HG02571 (cell line): ENCODE measurements around the gene ADK.

ENCODE experiments used
- ATAC-seq: cut with Tn5 transposase; IDR thresholded peaks from one replicate; pipeline ENCODE4 v1.9.1; 2021; ENCODE audit warnings: mild to moderate bottlenecking, moderate library complexity; ENCODE audit not compliant: unreplicated experiment

Gene ADK

DNA sequence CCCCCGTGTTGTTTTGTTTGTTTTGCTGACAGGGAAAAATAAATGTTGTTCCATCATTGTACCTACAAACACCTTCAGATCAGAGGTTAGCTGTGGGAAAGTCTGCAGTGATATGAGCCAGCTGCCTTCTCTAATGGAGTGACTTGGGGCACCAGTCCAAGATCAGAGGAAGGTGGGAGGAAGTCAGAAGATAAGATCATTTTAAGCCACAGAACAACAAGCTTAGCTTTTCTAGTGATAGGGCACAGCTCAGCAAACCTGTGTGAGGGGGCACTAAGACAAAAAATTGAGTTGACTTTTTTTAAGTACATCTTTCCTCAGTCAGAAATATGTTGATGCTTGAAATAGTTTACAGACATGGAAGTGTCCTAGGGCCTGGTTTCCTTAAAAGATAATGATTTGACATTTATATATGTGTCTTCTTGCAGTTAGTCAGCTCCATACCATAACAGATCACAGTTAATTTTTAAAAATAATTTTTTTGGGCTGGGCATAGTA, 435.1 kb downstream of the ADK start:
- no peak for ATAC-seq

DNA sequence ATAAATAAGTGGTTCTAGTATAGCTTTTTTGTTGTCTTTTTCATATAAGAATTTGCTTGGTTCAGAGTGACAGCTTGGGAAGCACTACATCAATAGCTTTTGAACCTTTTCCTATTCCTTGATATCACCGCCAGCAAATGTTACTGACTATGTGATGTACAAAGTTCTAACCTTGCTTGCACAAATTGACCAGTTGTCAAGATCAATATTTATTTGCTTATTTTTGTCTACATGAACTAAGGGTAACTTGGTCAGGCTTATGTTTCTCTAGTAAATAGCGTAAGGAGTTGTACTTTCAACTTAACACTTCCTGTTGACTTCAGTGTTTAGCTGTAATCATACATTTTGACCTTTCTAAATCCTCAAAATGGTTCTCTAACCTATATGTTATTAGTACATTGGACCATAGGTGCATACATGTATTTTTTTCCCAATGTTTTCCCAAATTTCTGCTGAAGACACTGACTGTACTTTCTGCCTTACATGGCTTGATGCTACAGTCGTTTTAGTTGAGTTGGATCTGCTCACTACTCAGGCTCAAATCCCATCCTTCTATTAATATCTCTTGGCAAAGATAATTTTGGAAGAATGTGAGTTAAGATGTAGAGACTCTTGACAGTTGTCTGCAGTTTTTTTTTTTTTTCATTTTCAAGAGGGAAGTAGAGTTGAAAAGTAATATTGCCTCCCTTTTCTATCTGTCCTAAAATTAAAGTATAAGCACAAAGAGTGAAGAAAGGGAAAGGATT, 436.3 kb downstream of the ADK start:
- ATAC-seq: no peak

DNA sequence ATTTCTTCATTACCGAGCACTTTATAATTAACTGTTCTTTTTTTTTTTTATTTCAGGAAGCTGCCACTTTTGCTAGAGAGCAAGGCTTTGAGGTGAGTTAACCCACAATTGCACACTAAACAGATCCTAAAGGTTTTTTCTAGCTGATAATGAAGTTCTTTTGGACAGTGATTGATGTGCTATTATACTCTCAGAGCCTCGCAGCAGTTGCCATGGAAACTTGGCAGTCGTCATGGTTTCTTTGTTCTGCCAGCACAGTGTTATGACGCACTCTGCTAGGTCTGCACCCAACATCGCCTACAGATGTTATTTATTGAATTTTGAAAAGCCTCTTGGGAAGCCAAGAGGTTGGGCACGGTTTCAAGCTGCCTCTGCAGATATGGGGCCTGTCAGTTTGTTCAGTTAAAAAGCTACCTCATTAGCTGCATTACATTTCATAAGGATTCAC, 438.2 kb downstream of the ADK start:
- no peak for ATAC-seq

DNA sequence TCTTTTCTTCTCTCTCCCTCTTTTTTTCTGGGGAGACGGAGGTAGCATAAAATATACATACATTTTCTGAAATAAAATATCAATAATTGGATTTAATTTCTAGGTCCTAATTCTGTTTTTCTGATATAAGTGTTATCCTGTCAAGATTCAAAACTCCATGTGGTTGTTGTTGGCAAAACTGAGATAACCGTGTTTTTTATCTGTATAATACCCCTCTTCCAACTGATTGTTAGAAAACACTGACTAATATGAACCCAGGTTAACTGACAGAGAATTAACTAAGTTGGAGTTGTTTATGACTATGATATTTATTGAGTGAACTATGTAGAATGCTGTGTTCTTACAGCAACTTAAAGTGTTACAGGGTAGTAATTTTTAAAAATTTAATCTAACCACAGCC, 438.8 kb downstream of the ADK start:
- ATAC-seq: no peak

DNA sequence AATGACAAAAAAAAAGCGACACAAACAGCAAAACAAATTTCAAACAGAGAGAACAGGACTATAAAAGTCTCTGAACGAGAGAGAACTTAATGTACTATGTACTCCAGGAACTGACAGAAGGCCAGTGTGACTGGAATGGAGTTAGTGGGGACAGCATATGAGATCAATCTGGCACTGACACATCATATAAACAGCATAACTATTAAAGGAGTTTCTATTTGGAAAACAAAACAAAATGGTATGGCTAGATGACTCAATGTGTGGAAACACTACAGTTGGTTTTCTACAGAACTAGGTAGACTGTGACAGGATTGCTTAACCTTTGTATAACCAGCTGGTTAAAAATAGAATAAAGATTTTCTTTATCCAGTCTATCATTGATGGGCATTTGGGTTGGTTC, 442.4 kb downstream of the ADK start:
- ATAC-seq: no peak

DNA sequence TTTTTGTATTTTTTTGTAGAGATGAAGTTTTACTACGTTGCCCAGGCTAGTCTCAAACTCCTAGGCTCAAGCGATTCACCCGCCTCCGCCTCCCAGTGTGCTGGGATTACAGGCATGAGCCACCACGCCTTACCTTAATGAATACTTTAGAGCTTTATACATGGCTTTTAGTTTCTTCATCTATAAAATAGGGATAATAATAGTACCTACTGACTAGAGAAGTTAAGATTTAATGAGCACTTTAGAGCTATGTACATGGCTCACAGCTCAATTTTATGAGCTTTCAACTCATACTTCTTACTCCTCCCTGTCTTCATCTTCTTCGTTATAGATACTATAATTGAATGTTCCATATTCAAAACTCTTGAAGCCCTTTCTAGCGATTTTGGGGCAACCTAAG, 445.7 kb downstream of the ADK start:
- ATAC-seq: no peak

DNA sequence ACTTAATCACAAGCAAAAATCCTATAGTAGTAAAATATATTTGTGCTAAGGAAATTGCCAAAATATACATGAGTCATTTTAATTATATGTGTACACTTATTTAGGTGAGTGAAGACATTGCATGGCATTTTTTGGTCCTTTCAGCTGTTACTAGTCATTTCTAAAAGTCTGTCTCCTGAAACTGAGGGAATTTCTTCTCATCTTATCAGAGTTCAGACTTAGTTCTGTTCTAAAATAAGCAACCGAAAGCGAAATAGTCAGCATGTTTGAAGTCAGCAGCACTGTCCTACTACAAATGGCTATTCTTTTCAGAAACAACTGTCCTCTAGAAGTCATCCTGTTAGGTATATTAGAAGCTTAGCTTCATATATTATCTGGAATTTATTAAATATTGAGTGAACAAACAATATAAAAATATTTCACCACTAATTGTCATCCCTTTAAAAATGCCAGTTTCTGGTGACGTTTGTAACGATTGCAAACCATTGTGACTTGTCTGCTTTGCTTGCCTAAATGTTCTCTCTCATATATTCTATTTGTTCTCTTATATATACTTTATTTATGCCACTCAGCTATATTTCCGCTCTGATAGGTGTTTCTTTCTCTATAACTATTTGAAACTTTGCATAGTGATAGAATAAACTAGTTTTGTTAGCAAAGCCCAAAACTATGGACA, 448.0 kb downstream of the ADK start:
- no peak for ATAC-seq

DNA sequence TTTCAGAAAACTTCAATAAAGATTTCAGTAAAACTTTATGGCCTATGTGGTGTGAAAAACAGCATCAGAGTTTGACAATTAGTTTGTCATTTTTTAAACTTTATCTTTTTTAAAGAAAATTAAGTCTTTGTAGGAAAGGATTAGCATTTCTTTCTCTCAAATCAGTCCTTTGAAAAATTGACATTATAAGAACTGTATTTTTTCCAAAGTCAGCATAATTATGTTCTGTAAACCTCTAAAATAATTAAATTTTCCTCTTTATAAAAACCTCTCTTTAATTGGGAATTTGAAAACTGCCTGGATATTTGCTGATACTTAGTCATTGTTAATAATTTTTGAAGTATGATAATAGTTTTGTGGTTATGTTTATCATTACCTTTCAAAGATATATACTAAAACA, 448.7 kb downstream of the ADK start:
- ATAC-seq: no peak

DNA sequence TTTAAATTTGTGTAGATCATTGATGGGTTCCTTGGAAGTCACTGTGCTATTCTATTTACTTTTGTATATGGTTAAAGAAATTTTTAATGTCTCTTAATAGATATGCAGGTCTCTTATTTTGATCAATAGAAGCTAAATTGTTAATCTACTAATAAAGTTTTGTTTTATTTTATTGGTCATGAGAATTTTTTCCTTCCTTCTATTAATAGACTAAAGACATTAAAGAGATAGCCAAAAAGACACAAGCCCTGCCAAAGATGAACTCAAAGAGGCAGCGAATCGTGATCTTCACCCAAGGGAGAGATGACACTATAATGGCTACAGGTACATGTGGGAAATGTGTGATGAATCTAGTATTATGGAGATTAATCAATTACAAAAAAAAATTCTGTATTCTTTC, 449.1 kb downstream of the ADK start:
- no peak for ATAC-seq

DNA sequence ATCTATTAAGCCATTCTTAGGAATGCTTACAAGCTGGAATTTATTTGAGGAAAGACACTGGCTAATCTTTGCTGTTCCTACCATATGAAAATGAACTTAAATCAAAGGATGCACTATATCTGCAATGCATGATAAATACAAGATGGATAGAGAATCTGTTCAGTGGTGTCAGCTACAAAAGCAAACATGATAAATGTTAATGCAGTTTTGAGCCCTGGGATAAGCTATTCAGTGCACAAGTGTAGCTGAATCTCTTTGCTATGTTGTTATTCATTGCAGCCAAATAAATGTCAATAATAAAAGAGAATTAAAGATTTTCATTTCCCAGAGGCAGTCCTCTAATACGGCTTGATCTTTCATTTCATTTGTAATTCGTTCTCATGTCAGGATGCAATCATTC, 451.6 kb downstream of the ADK start:
- ATAC-seq: no peak

DNA sequence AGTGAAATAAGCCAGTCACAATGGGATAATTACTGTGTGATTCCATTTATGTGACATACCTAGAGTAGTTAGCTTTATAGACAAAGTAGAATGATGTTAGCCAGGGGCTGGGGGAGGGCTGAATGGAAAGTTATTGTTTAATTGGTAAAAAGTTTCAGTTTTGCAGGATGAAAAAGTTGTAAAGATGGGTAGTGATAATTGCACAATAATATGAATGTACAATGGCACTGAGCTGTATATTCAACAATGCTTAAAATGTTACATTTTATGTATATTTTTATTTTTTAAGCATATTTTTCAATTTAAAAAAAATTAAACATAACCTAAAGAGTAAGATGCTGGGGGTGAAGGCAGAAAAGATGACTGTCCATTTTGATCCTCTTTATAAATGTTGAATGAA, 459.3 kb downstream of the ADK start:
- no peak for ATAC-seq

DNA sequence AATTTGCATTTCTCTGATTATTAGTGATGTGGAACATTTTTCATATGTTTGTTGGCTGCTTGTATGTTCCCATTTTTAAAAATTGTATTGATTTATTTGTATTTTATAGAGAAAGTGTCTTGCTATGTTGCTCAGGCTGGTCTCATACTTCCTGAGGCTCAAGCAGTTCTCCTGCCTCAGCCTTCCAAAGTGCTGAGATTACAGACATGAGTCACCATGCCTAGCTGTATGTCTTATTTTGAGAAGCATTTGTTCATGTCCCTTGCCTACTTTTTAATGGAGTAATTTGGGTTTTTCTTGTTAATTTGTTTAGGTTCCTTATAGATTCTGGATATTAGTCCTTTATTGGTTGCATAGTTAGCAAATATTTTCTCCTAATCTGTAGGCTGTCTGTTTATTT, 461.2 kb downstream of the ADK start:
- no peak for ATAC-seq

DNA sequence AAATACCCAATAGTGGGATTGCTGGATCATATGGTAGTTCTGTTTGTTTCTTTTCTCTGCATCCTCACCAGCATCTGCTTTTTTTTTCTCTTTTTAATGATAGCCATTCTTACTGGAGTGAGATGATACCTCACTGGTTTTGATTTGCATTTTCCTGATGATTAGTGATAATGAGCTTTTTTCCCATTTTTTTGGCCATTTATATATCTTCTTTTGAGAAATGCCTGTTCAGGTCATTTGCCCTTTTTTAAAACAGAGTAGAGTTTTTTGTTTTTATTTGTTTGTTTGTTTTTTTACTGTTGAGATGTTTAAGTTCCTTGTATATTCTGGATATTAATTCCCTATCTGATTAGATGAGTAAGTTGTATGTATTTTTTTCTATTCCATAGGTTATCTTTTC, 469.6 kb downstream of the ADK start:
- ATAC-seq: no peak

DNA sequence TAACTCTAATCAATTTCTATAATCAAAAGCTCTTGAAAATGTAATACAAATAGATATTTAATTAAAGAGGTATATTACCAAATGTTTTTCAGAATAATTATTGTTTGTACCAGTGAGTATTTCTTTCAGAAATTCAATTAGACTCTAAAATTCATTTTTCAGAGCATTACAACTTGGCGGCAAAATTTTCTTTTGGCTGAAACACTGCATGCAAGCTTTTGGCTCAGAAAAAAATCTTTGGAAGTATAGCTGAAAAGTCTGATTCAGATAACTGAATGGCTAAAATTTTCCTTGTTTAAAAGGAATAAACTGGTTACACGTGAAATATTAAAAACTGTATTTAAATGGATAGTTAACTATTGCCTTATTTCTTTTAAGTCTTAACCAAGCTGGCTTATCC, 472.8 kb downstream of the ADK start:
- ATAC-seq: no peak

DNA sequence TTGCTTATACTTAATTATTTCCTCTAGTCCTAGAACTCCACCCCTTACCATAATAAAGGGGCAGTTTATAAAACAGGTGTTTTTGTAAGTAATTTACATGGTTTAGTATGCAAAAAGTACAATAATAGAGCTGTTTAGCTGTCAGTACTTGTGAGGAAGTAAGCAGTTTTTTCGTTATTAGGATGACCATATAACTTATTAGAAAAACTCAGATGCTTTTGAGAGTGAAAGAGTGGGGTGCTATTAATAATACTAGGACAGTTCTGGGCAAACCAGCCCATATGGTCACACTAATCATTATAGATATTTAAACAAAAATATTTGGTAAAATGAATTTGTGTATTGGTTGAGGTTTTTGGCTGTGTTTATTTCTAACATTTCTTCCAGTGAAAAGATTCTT, 473.5 kb downstream of the ADK start:
- ATAC-seq: no peak

DNA sequence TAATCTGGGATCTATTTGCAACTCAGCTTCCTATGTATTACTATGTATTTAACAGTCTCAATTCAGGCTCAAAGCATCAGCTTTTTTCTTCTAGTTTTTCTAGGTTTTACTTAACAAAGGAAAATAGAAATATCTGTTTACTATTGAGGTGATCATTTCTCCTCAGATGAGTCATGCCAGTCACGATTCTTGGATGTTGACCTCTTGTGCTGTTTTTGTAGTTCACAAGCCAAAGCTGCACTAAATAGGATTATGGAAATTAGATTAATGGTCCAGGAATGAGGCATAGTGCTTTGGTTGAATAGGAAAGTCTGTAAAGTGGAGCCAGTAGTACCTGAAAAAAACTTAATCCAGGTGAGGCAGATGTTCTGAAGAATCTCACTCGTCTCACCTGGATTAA, 477.1 kb downstream of the ADK start:
- ATAC-seq: no peak

DNA sequence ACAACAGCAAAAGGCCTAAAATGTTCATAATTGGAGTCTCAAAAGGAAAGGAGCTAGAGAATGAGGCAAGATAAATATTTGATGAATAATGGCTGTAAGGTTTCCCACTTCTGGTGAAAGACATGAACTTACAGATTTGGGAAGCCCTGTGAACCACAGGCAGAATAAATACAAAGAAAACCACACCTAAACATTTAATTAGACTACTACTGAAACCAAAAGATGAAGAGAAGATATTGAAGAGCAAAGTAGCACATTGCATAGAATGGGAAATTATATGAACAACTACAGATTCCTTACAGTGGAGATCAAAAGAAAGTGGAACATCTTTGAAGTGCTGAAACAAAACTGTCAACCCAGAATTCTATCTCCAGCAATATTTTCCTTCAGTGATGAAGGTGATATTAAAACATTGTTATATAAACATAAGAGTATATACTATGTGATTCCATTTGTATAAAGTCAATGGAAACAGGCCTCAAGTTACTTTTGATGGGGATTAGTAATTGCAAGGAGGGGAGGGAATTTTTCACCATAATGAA, 484.0 kb downstream of the ADK start:
- no peak for ATAC-seq

DNA sequence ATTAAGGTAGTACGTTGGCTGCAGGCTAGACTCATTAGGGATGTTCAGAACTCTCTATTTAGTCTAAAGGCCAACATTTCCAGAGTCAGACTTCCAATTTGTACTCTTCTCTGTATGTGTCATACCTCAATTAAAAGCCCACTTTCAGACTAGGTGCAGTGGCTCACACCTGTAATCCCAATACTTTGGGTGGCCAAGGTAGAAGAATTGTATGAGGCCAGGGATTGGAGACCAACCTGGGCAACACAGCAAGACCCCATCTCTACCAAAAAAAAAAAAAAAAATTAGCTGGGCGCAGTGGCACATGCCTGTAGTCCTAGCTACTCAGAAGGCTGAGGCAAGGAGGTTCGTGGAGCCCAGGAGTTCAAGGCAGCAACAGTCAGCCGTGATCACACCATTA, 484.6 kb downstream of the ADK start:
- no peak for ATAC-seq

DNA sequence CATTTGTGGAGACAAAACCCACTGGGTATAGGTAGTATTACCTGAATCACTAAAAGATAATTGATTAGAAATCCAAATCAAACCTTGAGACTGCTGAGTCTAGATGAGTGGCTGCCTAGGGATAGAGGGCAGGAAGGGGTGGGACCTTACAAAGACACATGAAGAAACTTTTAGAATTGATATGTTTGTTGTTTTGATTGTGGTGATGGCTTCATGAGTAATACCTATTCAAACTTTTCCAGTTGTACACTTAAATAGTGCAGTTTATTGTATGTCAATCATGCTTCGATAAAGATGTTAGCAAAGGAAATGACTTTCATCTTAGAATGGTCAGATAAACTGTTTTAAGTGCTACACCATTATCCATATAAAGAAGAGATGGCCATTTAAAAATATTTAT, 486.7 kb downstream of the ADK start:
- ATAC-seq: no peak

DNA sequence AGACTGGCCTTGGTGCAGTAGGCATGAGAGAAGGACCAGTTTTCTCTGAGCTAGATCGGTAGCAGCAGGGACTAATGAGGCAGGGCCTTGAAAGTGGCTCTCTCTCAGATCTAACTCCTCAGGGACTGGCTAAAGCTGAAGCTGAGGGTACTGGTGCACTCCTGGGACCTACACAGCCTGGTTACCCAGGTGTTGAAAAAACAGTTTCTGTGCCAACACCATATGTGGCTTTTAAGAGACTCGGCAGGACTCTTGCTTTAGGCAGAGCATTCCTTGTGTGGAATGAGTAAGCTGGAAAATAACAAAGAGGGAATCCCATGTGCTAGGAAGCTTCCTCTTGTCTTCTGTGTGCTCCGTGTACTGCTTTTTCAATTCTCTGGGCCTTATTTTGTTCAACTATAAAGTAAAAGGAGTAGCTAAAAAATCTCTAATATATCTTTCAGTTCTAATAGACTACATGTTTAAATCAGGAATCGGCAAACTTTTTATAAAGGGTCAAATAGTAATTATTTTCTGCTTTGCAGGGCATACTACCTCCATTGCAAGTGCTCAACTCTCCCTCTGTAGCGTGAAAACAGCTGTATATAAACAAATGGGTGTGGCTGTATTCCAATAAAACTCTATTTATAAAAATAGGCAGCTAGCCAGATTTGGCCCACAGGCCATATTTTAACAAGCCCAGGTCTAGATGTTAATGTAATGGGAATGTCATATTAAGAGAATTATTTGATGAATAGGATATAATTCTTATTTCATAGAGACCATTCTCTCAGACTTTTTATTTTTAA, 489.3 kb downstream of the ADK start:
- no peak for ATAC-seq

DNA sequence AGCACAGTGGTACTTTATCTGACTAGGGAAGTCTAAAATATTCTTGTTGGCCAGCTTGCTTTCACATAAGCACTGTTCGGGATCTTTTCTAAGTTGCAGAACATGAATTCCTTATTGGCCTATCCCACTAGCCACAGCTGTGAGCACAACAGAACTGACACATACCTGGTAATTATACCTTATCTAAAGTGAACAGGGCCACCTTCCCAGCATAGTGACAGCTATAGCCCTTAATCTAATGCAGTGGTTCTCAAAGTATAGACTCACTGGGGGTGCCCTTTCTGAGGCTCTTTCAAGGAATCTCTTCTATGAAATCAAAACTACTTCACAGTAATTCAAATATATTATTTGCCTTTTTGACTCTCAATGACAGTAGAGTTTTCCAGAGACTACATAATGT, 490.6 kb downstream of the ADK start:
- ATAC-seq: no peak
